KBM-7 (cell line): ENCODE results near the gene SPSB2.
A peak's percentile ranks its signal among the peaks of the same experiment; 100 is the strongest.

Experiments
- DNase-seq: peaks from one replicate; pipeline ENCODE4 v3.0.0-alpha.2; 2015
- in situ Hi-C: fragments of 300-500 bp; cut with MboI; formaldehyde crosslinking; loops from 2 replicates; pipeline ENCODE4 v1.14.3; 2020; ENCODE audit warnings: low sequenced_read_pairs, low pct_unique_long_range_greater_than_20kb, mixed read lengths

SPSB2 gene

DNA sequence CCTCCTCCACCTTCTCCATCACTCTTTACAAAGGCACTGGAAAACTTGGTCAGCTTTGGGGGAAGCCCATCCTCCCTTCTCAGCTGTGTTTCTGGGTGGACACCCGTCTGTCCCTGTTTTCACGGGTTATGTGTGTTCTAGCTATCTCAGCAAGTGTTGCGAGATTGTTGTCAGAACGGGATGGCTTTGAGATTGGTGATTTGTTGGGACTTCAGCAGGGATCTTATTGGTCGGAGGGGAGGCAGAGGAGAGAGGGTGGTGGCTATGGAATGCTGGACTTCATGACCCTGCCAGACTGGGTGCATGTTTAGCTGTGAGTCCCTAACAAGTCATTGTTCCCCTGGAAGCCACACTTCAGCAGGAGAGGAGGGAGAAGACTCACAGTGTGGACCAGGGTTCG lies 19.1 kb downstream of the SPSB2 start:
- no peak for DNase-seq
- in situ Hi-C loops: no loop called here

DNA sequence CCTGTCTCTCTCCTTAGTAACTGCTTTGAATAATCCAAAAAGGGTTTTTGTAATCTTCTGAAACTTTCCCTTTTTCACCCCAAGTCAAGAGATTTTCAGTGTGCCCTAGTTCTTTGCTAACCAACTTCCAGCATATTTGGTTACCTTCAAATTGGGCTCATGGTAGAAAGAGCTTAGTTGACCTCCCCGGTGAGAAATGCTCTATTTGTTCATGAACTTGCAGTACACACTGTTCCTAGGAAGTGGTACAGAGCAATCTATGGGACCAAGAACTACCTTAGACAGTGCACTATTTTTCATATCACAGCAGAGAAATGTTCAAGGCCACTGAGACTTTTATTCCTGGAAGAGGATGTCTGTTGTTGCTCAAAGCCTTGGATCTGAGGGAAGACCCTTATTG lies 19.5 kb downstream of the SPSB2 start:
- no peak for DNase-seq
- in situ Hi-C loops: no loop called here

GRCh38 chr12:6852651-6853354 lies 20.3 kb downstream of the SPSB2 start:
- peak; percentile 57 for DNase-seq
- in situ Hi-C loops: no loop called here

DNA sequence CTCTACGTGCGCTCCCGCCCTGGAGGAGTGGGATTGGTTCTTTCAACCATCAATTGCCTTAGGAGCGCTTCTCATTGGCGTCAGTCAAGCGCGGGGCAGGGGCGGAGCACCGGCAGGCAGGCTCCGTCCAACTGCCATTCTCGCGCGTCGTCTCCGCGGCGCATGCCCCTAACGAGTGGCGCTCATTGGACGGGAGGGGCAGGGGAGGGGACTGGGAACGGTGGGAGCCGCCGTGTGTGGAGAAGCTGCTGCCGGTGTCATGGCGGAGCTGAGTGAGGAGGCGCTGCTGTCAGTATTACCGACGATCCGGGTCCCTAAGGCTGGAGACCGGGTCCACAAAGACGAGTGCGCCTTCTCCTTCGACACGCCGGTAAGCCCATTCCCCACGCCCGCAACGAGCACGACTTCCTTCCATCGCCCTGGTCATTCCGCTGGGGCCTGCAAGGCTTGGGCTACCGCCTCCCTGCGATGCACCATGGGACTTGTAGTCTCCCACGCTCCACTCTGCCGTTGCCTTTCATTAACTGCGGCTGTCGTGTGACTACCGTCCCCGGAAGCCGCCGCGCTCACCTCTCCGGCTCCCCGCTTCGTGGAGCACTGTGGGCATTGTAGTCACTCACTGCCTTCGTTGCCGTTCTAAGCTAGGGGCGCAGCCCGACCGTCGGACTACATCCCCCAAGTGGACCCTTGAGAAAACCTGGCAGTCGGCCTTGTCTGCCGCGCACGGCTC lies 21.0 kb downstream of the SPSB2 start, which contains the start of gene USP5:
Gene USP5 (plus strand): TSS at position 230 of the 730 bp plus-strand sequence. CDS start 30 bp downstream, at position 260.
- in situ Hi-C loops: no loop called here
- DNase-seq: peak; percentile 99

GRCh38 chr12:6851153-6851920 lies 21.8 kb downstream of the SPSB2 start, which contains the start of gene CDCA3:
Gene CDCA3, minus strand, starts transcription at chr12:6851286. Its CDS starts 334 bp downstream, at chr12:6850952.
- in situ Hi-C loops: no loop called here
- DNase-seq: peak; percentile 97

DNA sequence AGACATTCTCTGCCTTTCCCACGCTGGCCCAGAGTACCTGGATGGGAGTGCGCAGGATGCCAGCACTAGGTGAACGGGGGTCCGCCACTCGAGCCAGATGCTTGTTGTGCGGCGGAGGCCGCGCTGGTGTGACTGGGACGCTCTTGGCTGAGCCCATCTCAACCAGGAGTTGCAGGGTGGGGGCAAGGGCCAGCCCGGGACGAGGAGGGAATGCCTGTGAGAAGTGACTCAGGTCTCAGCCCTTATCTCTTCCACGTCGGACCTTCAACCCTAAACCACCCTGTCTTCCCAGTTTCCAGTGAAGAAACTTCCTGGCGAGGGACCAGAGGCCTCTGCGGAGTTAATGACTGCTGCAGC lies 22.3 kb downstream of the SPSB2 start:
- in situ Hi-C loops: no loop called here
- DNase-seq: no peak

GRCh38 chr12:6849976-6850560 lies 23.0 kb downstream of the SPSB2 start:
- in situ Hi-C loops: no loop called here
- no peak for DNase-seq

- in situ Hi-C loops: no loop called here
- DNase-seq: no peak
Observed at GRCh38 chr12:6849427-6849826, 23.7 kb downstream of the SPSB2 start.

- in situ Hi-C loops: no loop called here
- DNase-seq: no peak
Observed at GRCh38 chr12:6847676-6848075, 25.4 kb downstream of the SPSB2 start.

DNA sequence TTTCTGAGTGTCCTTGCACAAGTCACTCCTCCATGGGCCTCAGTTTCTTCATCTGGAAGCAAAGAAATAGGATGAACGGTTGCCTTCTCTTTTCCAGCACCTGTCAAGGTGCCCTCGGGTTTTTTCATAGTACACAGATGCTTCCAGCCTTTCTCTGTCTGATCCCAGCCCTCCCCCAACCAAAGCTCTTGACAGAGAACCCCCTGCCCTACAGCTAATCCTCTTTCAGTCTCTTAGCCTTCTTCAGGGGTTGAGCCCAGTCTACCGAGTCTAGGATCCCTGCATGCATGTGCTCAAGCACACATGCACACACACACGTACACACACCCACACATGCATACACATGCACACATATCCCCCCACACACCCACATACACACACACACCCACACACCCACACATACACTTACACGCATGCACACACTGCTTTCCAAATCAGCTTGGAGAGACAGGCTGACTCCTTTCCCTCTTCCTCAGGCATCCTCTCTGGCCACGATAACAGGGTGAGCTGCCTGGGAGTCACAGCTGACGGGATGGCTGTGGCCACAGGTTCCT lies 26.7 kb downstream of the SPSB2 start:
- no peak for DNase-seq
- in situ Hi-C loops: no loop called here

DNA sequence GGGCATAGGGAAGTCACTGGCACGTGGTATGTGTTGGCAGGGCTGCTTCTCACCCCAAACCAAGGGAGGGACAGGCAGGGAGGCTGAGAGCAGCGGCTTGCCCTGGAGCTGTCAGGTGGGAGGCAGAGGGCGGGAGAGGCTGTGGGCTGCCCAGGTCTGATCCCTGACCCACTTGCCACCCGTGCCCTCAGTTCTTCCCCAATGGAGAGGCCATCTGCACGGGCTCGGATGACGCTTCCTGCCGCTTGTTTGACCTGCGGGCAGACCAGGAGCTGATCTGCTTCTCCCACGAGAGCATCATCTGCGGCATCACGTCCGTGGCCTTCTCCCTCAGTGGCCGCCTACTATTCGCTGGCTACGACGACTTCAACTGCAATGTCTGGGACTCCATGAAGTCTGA lies 27.7 kb downstream of the SPSB2 start:
- in situ Hi-C loops: no loop called here
- DNase-seq: no peak

DNA sequence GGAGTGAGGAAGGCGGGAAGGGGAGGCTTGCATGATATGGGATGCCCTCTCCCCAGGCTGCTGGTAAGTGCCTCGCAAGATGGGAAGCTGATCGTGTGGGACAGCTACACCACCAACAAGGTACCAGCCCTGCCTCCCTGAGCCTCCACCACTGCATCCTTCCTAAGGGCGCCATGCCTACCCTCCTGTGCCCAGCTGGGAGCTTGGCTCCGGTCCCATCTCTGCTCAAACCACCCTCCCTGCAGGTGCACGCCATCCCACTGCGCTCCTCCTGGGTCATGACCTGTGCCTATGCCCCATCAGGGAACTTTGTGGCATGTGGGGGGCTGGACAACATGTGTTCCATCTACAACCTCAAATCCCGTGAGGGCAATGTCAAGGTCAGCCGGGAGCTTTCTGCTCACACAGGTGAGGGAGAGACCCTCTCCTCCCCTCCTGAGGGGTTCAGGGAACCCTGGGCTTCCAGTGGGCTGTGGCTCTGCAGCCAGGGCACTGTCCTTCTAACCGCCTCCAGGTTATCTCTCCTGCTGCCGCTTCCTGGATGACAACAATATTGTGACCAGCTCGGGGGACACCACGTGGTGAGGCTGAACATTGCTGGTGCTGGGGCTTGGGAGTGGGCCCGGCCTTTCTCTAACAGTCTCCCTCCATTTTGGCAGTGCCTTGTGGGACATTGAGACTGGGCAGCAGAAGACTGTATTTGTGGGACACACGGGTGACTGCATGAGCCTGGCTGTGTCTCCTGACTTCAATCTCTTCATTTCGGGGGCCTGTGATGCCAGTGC lies 29.8 kb downstream of the SPSB2 start:
- in situ Hi-C loops: no loop called here
- DNase-seq: no peak

DNA sequence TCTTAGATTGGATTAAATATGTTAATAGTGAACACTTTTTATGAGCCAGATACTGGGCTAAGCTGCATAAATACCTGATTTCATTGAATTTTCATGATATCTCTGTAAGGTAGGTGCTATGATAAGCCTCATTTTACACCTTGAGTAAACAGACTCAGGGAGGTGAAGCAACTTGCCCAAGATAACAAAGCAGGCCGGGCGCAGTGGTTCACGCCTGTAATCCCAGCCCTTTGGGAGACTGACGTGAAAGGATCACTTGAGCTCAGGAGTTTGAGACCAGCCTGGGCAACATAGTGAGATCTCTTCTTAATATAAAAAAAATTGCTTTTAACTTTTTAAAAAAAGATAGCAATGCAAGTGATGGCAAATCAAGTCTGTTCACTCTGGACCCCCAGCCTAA lies 31.0 kb downstream of the SPSB2 start:
- in situ Hi-C loops: no loop called here
- no peak for DNase-seq

- in situ Hi-C loops: no loop called here
- no peak for DNase-seq
Observed at GRCh38 chr12:6840761-6841515, 32.2 kb downstream of the SPSB2 start, which contains the start of gene GNB3. Gene GNB3, plus strand, starts transcription at chr12:6840925. Its CDS starts 363 bp downstream, at chr12:6841288.

- in situ Hi-C loops: no loop called here
- DNase-seq: no peak
Observed at GRCh38 chr12:6840330-6840729, 32.8 kb downstream of the SPSB2 start.

GRCh38 chr12:6839482-6840201 lies 33.5 kb downstream of the SPSB2 start:
- in situ Hi-C loops: no loop called here
- DNase-seq: no peak

- no peak for DNase-seq
- in situ Hi-C loops: no loop called here
Observed at GRCh38 chr12:6838854-6839253, 34.2 kb downstream of the SPSB2 start.
